Esophagus muscularis mucosa (tissue), 4 donors: ENCODE measurements around the gene MAD2L2. TPM values are rescaled to one million over a fixed set of nuclear protein-coding genes. Genes with fewer than 3 reads are reported as not detected.

Experiments used
- DNase-seq: peaks from one replicate; pipeline ENCODE4 v3.0.0-alpha.2; 2017; ENCODE audit errors: extremely low spot score
- H3K27ac ChIP-seq, 4 donors: fragments of 200-600 bp; sonication (generic); replicated peaks in 1 of 4; 1 replicate in 3 of 4; 2 replicates in 1 of 4; pipeline ENCODE4 v1.5.1; 2016 to 2019; ENCODE audit warnings: mild to moderate bottlenecking in 1 of 4
- H3K27me3 ChIP-seq, 4 donors: fragments of 200-600 bp; sonication (generic); one replicate each; pipeline versions ENCODE4 v1.5.1 to v1.6.0; 2016 to 2019
- H3K36me3 ChIP-seq, 4 donors: fragments of 200-600 bp; sonication (generic); one replicate each; pipeline ENCODE4 v1.5.1; 2016 to 2019
- H3K4me1 ChIP-seq, 4 donors: fragments of 200-600 bp; sonication (generic); one replicate each; pipeline ENCODE4 v1.5.1; 2016 to 2019
- H3K4me3 ChIP-seq, 4 donors: fragments of 200-600 bp; sonication (generic); 1 replicate in 2 of 4; 2 replicates in 2 of 4; pipeline ENCODE4 v1.5.1; 2016 to 2019; ENCODE audit warnings: mild to moderate bottlenecking in 4 of 4, moderate library complexity in 1 of 4
- H3K9me3 ChIP-seq, 4 donors: fragments of 200-600 bp; sonication (generic); 1 replicate in 3 of 4; 2 replicates in 1 of 4; pipeline ENCODE4 v1.5.1; 2016 to 2019
- EP300 ChIP-seq: sonication (generic); formaldehyde crosslinking; IDR thresholded peaks from one replicate; pipeline ENCODE4 v1.6.1; 2017; ENCODE audit warnings: antibody characterized with exemption
- POLR2A ChIP-seq: fragments of 450-650 bp; IDR thresholded peaks from one replicate; pipeline ENCODE4 v1.6.1; 2017; ENCODE audit warnings: antibody characterized with exemption, moderate library complexity, mild to moderate bottlenecking, low read depth
- POLR2AphosphoS5 ChIP-seq, 2 donors: sonication (generic); formaldehyde crosslinking; IDR thresholded peaks; one replicate each; pipeline ENCODE4 v1.6.1; 2017; ENCODE audit warnings: antibody characterized with exemption in 2 of 2
- WGBS: methylation state at CpG from one replicate; pipeline ENCODE4 v1.1.5; 2018; 5-methylcytosine and 5-hydroxymethylcytosine counted together
- intact Hi-C: fragments of 100-400 bp; cut with DNase I; formaldehyde crosslinking; loops from one replicate; pipeline ENCODE4 v1.15.1; 2023
- total RNA-seq, 4 donors: library from RNA; depleted of rRNA; stranded (reverse); fragments of >200 nt; gene quantifications; one replicate each; pipeline versions ENCODE4 v1.1.0 to v1.2.1, GENCODE V29; 2016
- TF ChIP-seq, protein P1 (sequence below), 3 experiments: fragments of 200-600 bp in 2 of 3; fragments of 450-650 bp in 1 of 3; sonication (generic) in 2 of 3; IDR thresholded peaks; one replicate each; pipeline ENCODE4 v1.5.1; 2017 to 2019; ENCODE audit warnings: antibody characterized with exemption in 3 of 3, mild to moderate bottlenecking in 2 of 3, moderate library complexity in 1 of 3

The MAD2L2 gene
- total RNA-seq, 4 donors from 2014 or later, result 31.6 to 51.7 (median 42.4) TPM

DNA sequence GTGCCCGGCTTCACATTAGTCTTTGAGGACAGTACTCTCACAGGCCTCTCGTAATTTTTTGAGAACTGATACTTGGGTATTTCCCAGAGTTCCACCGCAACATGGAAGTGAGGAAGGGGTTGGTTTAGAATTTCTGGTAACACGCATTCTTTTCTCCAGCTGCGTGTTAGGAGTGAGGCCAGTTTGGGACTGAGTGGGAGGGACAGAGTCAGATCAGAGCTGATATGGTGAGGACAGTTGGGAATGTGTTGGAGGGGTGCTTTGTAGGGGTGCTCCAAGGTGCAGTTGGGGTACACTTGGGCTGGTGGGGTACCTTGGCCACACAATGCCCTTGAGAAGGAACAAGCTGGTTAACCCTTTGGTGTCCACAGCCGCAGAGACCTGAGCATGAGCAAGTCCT, 10.2 kb downstream of the MAD2L2 start:
- Histone ChIP-seq H3K9me3 (no peaks in the 10 kb centered on the region), H3K27ac (no peak overlapping the region), H3K4me3 (no peak overlapping the region), H3K36me3 (peaks cover 11 to 73% (median 59%) of the 10 kb centered on the region in 4 donors), H3K27me3 (no peaks in the 10 kb centered on the region), H3K4me1 (peaks cover 0 to 6% (median 0%) of the 10 kb centered on the region in 4 donors)
- intact Hi-C loops, result no loop called here
- TF ChIP-seq, protein P1, sequence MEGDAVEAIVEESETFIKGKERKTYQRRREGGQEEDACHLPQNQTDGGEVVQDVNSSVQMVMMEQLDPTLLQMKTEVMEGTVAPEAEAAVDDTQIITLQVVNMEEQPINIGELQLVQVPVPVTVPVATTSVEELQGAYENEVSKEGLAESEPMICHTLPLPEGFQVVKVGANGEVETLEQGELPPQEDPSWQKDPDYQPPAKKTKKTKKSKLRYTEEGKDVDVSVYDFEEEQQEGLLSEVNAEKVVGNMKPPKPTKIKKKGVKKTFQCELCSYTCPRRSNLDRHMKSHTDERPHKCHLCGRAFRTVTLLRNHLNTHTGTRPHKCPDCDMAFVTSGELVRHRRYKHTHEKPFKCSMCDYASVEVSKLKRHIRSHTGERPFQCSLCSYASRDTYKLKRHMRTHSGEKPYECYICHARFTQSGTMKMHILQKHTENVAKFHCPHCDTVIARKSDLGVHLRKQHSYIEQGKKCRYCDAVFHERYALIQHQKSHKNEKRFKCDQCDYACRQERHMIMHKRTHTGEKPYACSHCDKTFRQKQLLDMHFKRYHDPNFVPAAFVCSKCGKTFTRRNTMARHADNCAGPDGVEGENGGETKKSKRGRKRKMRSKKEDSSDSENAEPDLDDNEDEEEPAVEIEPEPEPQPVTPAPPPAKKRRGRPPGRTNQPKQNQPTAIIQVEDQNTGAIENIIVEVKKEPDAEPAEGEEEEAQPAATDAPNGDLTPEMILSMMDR (IDR thresholded peaks at IDR 0.05), result no peak
- TF ChIP-seq POLR2A (no peak), EP300 (no peak), POLR2AphosphoS5 (IDR thresholded peaks at IDR 0.05) (no peak)
- no peak for DNase-seq
- WGBS, result 72% methylated on average over 6 of the region's 6 CpGs

DNA sequence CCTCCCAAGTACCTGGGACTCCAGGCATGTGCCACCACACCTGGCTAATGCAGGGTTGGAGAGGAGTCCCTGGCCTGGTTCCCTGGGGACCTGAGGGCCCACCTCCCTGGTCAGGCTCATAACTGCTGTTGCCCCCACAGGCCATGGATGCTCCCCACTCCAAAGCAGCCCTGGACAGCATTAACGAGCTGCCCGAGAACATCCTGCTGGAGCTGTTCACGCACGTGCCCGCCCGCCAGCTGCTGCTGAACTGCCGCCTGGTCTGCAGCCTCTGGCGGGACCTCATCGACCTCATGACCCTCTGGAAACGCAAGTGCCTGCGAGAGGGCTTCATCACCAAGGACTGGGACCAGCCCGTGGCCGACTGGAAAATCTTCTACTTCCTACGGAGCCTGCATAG, 12.4 kb downstream of the MAD2L2 start:
- Histone ChIP-seq H3K4me1 (peaks cover 4 to 18% (median 10%) of the 10 kb centered on the region in 4 donors), H3K27me3 (no peaks in the 10 kb centered on the region), H3K9me3 (no peaks in the 10 kb centered on the region), H3K4me3 (no peak overlapping the region), H3K36me3 (peaks cover 5 to 51% (median 37%) of the 10 kb centered on the region in 4 donors), H3K27ac (no peak overlapping the region)
- no peak for TF ChIP-seq EP300
- intact Hi-C loops, result no loop called here
- DNase-seq, result no peak
- WGBS, result 91% methylated on average over 14 of the region's 14 CpGs

DNA sequence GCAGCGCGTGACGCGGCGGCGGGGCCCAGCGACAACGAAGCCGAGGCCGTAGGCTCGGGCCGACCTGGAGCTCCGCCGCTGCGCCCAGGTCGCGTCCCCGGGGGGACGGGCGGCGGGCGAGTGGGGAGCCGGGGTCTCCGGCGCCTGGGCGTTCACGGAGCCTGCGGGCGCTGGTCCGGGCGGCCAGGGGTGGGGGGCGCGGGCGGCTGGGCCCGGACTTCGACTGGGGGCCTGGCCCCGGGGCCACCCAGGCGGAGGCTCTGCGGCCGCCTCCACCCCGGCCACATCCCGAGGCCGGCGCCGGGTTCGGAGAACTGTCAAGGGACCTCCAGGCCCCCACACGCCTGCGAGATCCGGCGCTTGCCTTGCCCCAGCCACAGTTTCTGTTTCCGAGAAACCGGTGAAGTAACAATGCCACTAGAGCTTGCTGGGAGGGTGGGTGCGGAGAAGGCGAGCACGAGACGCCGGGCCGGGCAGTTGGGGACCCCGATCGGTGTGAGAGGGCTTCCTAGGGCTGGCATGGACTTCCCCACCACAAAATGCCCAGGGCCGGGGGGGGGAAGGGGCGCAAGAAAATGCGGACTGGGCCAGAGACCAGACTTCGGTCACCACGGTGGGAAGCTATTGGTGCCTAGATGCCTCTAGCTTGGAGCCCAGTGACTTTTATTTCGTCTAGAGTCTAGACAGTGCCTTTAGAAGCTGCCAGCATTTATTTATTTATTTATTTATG, 16.4 kb downstream of the MAD2L2 start:
- Histone ChIP-seq H3K4me1 (peaks cover 4 to 18% (median 11%) of the 10 kb centered on the region in 4 donors), H3K27ac (peak overlapping the region; percentile 83 to 90 (median 88)), H3K27me3 (no peaks in the 10 kb centered on the region), H3K36me3 (peaks cover 14 to 43% (median 31%) of the 10 kb centered on the region in 4 donors), H3K9me3 (no peaks in the 10 kb centered on the region), H3K4me3 (peak overlapping the region; percentile 67 to 87 (median 70))
- no peak for DNase-seq
- under 1% methylated on average over 26 of the region's 66 CpGs for WGBS
- intact Hi-C loops, result no loop called here
- TF ChIP-seq POLR2AphosphoS5 (IDR thresholded peaks at IDR 0.05), result peak in 1 of 2 donors; percentile 17
- TF ChIP-seq, protein P1 (IDR thresholded peaks at IDR 0.05), result no peak

DNA sequence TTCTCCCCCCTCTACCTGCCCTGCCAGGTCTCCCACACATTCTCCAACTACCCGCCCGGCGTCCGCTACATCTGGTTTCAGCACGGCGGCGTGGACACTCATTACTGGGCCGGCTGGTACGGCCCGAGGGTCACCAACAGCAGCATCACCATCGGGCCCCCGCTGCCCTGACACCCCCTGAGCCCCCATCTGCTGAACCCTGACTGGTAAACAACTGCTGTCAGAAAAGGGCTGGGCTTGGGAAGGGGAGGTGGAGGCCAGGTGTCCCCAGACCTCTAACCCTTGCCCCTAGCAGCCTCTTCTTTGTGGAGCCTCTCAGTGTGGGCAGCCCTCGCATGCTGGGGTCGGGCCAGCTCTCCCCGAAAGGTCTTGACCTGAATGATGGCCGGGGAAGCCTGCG, 19.8 kb downstream of the MAD2L2 start:
- 96% methylated on average over 17 of the region's 17 CpGs for WGBS
- no peak overlapping the region for H3K27ac ChIP-seq
- intact Hi-C loops, result no loop called here
- peaks cover 4 to 14% (median 11%) of the 10 kb centered on the region in 4 donors for H3K4me1 ChIP-seq
- TF ChIP-seq EP300, result no peak
- TF ChIP-seq, protein P1 (IDR thresholded peaks at IDR 0.05), result no peak
- no peak for TF ChIP-seq POLR2A
- no peak for TF ChIP-seq POLR2AphosphoS5 (IDR thresholded peaks at IDR 0.05)
- H3K27me3 ChIP-seq, result no peaks in the 10 kb centered on the region
- peaks cover 8 to 58% (median 37%) of the 10 kb centered on the region in 4 donors for H3K36me3 ChIP-seq
- no peak overlapping the region for H3K4me3 ChIP-seq
- DNase-seq, result no peak
- H3K9me3 ChIP-seq, result no peaks in the 10 kb centered on the region

DNA sequence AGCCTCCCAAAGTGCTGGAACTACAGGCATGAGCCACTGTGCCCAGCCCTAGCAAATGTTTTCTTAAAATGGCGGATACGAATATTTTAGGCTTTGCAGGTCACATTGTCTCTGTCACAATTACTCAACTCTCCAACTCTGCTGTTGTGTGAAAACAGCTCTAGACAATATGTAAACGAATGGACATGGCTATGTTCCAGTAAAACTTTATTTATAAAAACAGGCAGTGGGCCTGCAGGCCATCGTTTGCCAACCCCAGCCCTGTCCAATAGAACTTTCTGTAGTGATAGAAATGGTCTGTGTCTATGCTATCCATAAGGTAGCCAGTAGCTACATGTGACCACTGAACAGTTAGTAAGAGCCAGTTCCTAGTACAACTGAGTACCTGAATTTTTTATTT, 21.2 kb downstream of the MAD2L2 start:
- Histone ChIP-seq H3K27me3 (no peaks in the 10 kb centered on the region), H3K9me3 (no peaks in the 10 kb centered on the region), H3K27ac (no peak overlapping the region), H3K4me1 (peaks cover 13 to 22% (median 21%) of the 10 kb centered on the region in 4 donors), H3K36me3 (peaks cover 8 to 58% (median 37%) of the 10 kb centered on the region in 4 donors), H3K4me3 (no peak overlapping the region)
- WGBS, result 82% methylated on average over 4 of the region's 4 CpGs
- TF ChIP-seq, protein P1 (IDR thresholded peaks at IDR 0.05), result no peak
- TF ChIP-seq POLR2A (no peak), EP300 (no peak), POLR2AphosphoS5 (IDR thresholded peaks at IDR 0.05) (no peak)
- no peak for DNase-seq
- intact Hi-C loops, result loop anchor here (5.0 kb wide), 1 partner anchor 148 kb away; the partner anchor contains the start of genes CLCN6 and MTHFR
